AG10803 (cell line): ENCODE data around the gene CRIM1.

ENCODE experiments used
- DNase-seq: peaks from one replicate; pipeline ENCODE4 v3.0.0; 2010; ENCODE audit warnings: low read depth
- H3K4me3 ChIP-seq: 2 replicates; pipeline ENCODE4 v1.5.1; 2011; ENCODE audit warnings: mild to moderate bottlenecking, low read length, control low read depth
- TF ChIP-seq, protein P1 (sequence below): conservative IDR thresholded peaks from 2 replicates; pipeline ENCODE4 v1.5.1; 2011; ENCODE audit warnings: mild to moderate bottlenecking, low read length, control low read depth, inconsistent platforms

The CRIM1 gene

DNA sequence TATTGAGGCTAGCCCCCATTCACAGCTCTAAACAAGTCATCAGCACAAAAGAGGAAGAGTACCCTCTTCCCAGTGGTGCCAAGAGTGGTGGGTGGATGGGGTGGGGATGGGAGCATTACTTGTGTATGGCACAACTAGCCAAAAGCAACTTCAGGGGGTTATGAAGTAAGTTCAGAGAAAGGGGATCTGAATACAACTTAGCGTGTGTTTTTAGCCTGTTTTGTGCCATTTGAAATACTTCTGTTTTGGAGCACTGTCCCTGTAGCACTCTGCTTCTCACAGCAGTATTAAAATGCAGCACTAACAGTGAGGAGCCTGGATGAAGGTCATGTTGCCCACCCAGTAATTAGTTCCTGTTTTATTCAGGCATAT is 113.5 kb downstream of the CRIM1 start:
- no peak for DNase-seq
- TF ChIP-seq, protein P1, sequence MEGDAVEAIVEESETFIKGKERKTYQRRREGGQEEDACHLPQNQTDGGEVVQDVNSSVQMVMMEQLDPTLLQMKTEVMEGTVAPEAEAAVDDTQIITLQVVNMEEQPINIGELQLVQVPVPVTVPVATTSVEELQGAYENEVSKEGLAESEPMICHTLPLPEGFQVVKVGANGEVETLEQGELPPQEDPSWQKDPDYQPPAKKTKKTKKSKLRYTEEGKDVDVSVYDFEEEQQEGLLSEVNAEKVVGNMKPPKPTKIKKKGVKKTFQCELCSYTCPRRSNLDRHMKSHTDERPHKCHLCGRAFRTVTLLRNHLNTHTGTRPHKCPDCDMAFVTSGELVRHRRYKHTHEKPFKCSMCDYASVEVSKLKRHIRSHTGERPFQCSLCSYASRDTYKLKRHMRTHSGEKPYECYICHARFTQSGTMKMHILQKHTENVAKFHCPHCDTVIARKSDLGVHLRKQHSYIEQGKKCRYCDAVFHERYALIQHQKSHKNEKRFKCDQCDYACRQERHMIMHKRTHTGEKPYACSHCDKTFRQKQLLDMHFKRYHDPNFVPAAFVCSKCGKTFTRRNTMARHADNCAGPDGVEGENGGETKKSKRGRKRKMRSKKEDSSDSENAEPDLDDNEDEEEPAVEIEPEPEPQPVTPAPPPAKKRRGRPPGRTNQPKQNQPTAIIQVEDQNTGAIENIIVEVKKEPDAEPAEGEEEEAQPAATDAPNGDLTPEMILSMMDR: no peak
- no peak overlapping the region for H3K4me3 ChIP-seq

GRCh38 chr2:36469710-36470109 is 114.1 kb downstream of the CRIM1 start:
- no peak overlapping the region for H3K4me3 ChIP-seq
- TF ChIP-seq, protein P1: no peak
- DNase-seq: no peak

GRCh38 chr2:36473230-36473629 is 117.7 kb downstream of the CRIM1 start:
- TF ChIP-seq, protein P1: no peak
- DNase-seq: peak; percentile 65
- no peak overlapping the region for H3K4me3 ChIP-seq

- no peak for DNase-seq
- TF ChIP-seq, protein P1: no peak
- no peak overlapping the region for H3K4me3 ChIP-seq
These were observed 120.8 kb downstream of the CRIM1 start for GRCh38 chr2:36476411-36476810.

DNA sequence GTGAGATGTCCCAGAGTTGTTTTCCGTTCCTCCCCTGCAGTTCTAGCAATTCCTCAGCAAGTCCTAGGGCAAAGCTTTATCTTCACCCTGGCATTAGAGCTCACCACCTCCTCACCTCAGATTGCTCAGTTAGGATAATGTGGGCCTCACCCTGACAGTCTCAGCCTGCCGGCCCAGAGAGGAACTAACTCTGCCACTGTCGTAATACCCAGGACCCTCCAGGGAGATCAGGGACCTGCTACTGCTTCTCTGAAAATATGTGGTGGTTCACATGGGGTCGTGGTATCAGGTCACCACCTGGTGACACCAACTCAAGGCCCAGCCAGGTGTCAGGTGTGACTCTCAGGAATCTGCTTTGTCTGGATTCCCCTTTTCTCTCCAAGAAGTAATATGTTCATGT is 121.7 kb downstream of the CRIM1 start:
- DNase-seq: no peak
- TF ChIP-seq, protein P1: no peak
- no peak overlapping the region for H3K4me3 ChIP-seq

GRCh38 chr2:36477746-36478145 is 122.2 kb downstream of the CRIM1 start:
- TF ChIP-seq, protein P1: no peak
- no peak overlapping the region for H3K4me3 ChIP-seq
- DNase-seq: no peak

DNA sequence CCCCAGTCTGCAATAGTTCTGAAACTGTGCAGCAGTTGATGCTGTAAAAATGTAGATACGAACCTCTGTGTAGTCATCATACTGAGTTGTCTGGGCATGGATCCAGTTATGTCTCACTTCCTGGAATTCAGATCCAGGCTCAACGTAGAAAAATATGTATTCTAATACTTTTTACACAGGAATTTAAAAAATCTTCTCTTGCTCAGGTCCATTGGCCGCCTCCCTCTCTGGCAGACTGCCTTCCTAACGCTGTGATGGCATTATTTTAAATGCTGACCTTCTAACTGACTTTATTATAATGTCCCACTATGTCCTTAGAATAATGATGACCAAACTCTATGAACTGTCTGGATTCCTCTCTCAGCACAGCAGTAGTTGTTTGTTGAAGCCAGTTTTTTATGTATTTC is 122.8 kb downstream of the CRIM1 start:
- TF ChIP-seq, protein P1: no peak
- DNase-seq: peak; percentile 86
- H3K4me3 ChIP-seq: no peak overlapping the region
